Thyroid gland (tissue), 4 donors: ENCODE measurements around the gene FRYL. TPM values are rescaled to one million over a fixed set of nuclear protein-coding genes. Genes with fewer than 3 reads are reported as not detected.

Experiments used
- DNase-seq, 2 donors: peaks; one replicate each; pipeline ENCODE4 v3.0.0-alpha.2; 2019
- H3K27ac ChIP-seq, 3 donors: fragments of 200-600 bp; sonication (generic); 1 replicate in 2 of 3; 2 replicates in 1 of 3; pipeline ENCODE4 v1.5.1; 2016 to 2019; ENCODE audit warnings: mild to moderate bottlenecking in 1 of 3, moderate library complexity in 1 of 3
- H3K27me3 ChIP-seq: fragments of 200-600 bp; sonication (generic); one replicate; pipeline ENCODE4 v1.5.1; 2019
- H3K36me3 ChIP-seq, 2 donors: fragments of 200-600 bp; sonication (generic); one replicate each; pipeline ENCODE4 v1.5.1; 2016 to 2019
- H3K4me1 ChIP-seq, 2 donors: fragments of 200-600 bp; sonication (generic); one replicate each; pipeline ENCODE4 v1.5.1; 2017 to 2019
- H3K4me3 ChIP-seq, 3 donors: fragments of 200-600 bp; sonication (generic); replicated peaks in 1 of 3; 1 replicate in 2 of 3; 2 replicates in 1 of 3; pipeline ENCODE4 v1.5.1; 2016; ENCODE audit warnings: mild to moderate bottlenecking in 1 of 3
- H3K9me3 ChIP-seq: fragments of 200-600 bp; sonication (generic); one replicate; pipeline ENCODE4 v1.5.1; 2017
- POLR2A ChIP-seq, 2 donors: fragments of 450-650 bp; IDR thresholded peaks; one replicate each; pipeline ENCODE4 v1.6.1; 2017; ENCODE audit warnings: antibody characterized with exemption in 2 of 2, mild to moderate bottlenecking in 2 of 2, moderate library complexity in 1 of 2
- WGBS, 2 donors: methylation state at CpG; one replicate each; pipeline ENCODE4 v1.1.5; 2017; 5-methylcytosine and 5-hydroxymethylcytosine counted together
- intact Hi-C: fragments of 100-400 bp; cut with DNase I; formaldehyde crosslinking; loops from one replicate; pipeline ENCODE4 v1.15.1; 2023
- total RNA-seq, 4 donors: library from RNA; depleted of rRNA; stranded (reverse); fragments of >200 nt; gene quantifications; one replicate each; pipeline ENCODE4 v1.2.3, GENCODE V29; 2016
- TF ChIP-seq, protein P1 (sequence below), 6 experiments: fragments of 200-600 bp in 3 of 6; fragments of 450-650 bp in 3 of 6; sonication (generic) in 3 of 6; IDR thresholded peaks; one replicate each; pipeline ENCODE4 v1.5.1; 2016 to 2019; ENCODE audit warnings: antibody characterized with exemption in 6 of 6, mild to moderate bottlenecking in 2 of 6, inconsistent platforms in 1 of 6, moderate library complexity in 1 of 6

FRYL gene
- total RNA-seq, 4 donors from 2014 or later = 48.7 to 90.4 (median 67.8) TPM

DNA sequence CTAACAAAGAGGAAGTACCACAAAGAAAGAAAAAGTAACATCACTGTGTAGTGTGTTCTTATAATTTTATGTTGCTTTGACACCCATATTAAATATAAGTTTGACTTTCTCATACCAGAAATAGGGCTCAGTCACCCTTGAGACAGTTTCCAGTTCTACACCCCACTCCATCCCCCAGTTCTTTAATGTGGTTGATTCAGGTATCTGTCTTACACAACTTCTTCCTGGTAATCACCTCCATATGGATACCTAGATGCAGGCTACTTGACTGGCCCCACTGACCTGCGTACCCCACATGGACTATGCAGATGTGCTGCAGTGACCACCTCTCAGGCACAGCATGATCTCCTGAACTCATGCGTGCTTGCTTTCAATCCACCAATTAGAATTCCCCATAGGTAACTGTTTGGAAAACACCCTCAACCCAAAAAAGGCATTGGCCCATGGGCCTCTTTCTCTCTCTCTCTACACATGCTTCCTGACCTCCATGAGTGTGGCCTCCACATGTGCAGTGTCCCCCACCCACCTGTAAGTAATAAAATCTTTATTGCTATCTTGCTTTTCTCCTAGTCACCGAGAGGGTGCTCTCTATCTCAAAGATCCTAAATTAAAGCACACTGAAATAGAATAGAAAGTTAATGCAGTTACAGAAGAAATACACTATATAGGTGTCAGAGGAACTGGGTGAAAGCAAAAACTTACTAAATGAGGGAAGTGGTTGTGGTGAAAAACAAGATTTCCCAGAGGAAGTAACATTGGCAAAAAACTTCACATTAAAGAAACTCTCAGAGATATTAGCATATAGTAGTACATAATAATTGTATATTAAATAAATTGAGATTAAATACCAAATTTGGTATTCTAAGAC, 191.6 kb downstream of the FRYL start:
- DNase-seq = no peak
- intact Hi-C loops = no loop called here
- Histone ChIP-seq H3K27me3 (no peaks in the 10 kb centered on the region), H3K27ac (no peak overlapping the region), H3K4me3 (no peak overlapping the region), H3K36me3 (peaks cover 5 to 9% of the 10 kb centered on the region in 2 donors), H3K9me3 (no peaks in the 10 kb centered on the region), H3K4me1 (no peaks in the 10 kb centered on the region)
- TF ChIP-seq, protein P1, sequence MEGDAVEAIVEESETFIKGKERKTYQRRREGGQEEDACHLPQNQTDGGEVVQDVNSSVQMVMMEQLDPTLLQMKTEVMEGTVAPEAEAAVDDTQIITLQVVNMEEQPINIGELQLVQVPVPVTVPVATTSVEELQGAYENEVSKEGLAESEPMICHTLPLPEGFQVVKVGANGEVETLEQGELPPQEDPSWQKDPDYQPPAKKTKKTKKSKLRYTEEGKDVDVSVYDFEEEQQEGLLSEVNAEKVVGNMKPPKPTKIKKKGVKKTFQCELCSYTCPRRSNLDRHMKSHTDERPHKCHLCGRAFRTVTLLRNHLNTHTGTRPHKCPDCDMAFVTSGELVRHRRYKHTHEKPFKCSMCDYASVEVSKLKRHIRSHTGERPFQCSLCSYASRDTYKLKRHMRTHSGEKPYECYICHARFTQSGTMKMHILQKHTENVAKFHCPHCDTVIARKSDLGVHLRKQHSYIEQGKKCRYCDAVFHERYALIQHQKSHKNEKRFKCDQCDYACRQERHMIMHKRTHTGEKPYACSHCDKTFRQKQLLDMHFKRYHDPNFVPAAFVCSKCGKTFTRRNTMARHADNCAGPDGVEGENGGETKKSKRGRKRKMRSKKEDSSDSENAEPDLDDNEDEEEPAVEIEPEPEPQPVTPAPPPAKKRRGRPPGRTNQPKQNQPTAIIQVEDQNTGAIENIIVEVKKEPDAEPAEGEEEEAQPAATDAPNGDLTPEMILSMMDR (IDR thresholded peaks at IDR 0.05) = no peak
- TF ChIP-seq POLR2A (IDR thresholded peaks at IDR 0.05) = no peak
- 61 to 74% methylated on average over 3 of the region's 3 CpGs for WGBS, 2 donors

DNA sequence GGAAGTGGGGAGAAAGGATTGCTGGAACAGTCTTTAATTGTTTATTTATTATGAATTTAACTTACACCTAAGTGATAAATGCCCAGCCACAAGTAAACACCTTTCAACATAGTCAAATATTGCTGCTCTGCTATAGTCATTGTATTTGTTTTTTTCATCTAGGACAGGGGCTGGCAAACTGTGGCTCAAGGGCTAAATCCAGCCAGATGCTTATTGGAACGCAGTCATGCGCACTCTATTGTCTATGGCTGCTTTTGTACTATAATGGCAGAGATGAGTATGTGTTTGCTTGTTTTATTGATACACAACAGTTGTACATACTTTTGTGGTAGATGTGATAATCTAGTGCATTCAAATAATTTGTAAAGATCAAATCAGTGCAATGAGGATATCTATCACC, 194.7 kb downstream of the FRYL start:
- peaks cover 7 to 9% of the 10 kb centered on the region in 2 donors for H3K36me3 ChIP-seq
- no peak overlapping the region for H3K27ac ChIP-seq
- WGBS, 2 donors = 96 to 97% methylated on average over 2 of the region's 2 CpGs
- H3K4me3 ChIP-seq = no peak overlapping the region
- H3K27me3 ChIP-seq = no peaks in the 10 kb centered on the region
- DNase-seq = no peak
- H3K9me3 ChIP-seq = no peaks in the 10 kb centered on the region
- intact Hi-C loops = no loop called here
- H3K4me1 ChIP-seq = no peaks in the 10 kb centered on the region
- TF ChIP-seq, protein P1 (IDR thresholded peaks at IDR 0.05) = no peak
- no peak for TF ChIP-seq POLR2A (IDR thresholded peaks at IDR 0.05)

DNA sequence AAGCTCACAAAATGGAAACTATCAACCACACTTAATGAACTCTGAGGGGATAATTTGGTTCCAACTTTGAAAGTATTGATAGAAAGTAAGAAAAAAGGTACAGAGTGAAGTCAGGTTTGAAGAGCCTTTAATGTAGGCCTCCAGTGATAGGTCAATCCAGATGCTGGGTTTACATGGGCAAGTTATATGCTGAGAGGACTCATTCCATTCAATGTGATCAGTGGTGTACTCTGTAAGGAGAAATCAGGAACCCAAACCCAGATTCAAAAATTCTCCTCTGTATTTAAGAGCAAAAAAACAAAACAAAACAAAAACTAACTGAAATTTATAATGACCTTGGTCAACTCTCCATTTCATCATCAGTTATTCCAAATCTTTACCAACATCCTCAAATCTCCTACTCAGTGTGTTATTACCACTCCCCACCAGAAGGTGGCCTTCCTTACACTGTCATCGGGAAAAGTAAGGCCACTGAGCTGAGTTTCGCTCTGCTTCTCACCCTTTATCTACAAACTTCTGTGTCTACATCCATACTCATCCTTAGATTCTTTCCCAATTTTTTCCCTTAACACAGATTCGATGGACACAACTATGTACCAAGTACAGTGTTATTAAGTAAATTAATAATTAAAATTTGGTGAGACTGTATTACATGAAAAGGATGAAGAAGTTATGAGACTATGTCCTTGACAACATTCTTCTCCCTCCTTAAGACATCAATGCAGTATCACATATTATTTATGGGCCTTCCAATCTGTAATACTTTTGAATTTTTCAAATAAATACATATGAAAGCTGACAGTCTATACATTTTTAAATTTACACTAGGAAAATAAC, 201.7 kb downstream of the FRYL start:
- Histone ChIP-seq H3K36me3 (peaks cover 0 to 7% of the 10 kb centered on the region in 2 donors), H3K9me3 (no peaks in the 10 kb centered on the region), H3K27me3 (no peaks in the 10 kb centered on the region), H3K4me1 (no peaks in the 10 kb centered on the region), H3K4me3 (no peak overlapping the region), H3K27ac (no peak overlapping the region)
- TF ChIP-seq, protein P1 (IDR thresholded peaks at IDR 0.05) = peak; percentile 68 to 95 (median 82)
- no peak for TF ChIP-seq POLR2A (IDR thresholded peaks at IDR 0.05)
- peak; percentile 59 to 64 for DNase-seq
- intact Hi-C loops = loop anchor here (10.0 kb wide), 2 partner anchors 276 to 386 kb away; no protein-coding TSS in a partner anchor
- WGBS, 2 donors = 9 to 10% methylated on average over 3 of the region's 3 CpGs

DNA sequence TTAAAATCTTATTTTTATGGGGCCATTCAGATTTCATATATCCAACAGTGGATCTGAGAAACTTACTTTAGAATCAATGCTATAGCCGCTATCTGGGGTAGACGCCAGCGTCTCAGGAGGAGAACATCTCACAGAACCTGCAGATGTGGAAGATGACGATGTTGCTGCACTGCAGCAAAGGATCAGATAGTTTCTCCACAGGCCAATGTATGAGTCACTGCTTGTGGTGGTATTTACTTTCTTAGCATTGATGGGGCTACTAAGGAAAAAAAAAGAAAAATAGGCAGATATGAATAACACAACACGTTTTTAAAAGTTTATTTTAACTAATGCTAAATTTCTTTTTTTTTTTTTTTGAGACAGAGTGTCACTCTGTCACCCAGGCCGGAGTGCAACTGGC, 204.1 kb downstream of the FRYL start:
- peaks cover 10 to 17% of the 10 kb centered on the region in 2 donors for H3K36me3 ChIP-seq

More for the DNA sequence above, 204.1 kb downstream of the FRYL start:
- TF ChIP-seq POLR2A (IDR thresholded peaks at IDR 0.05) = no peak
- TF ChIP-seq, protein P1 (IDR thresholded peaks at IDR 0.05) = no peak
- no peaks in the 10 kb centered on the region for H3K9me3 ChIP-seq
- WGBS, 2 donors = 91 to 96% methylated on average over 6 of the region's 6 CpGs
- DNase-seq = no peak
- H3K27ac ChIP-seq = no peak overlapping the region
- H3K4me1 ChIP-seq = no peaks in the 10 kb centered on the region
- no peak overlapping the region for H3K4me3 ChIP-seq
- no peaks in the 10 kb centered on the region for H3K27me3 ChIP-seq
- intact Hi-C loops = loop anchor here (10.0 kb wide), 2 partner anchors 279 to 389 kb away; no protein-coding TSS in a partner anchor
